ENCODE measurements around the gene HECA. TPM values are rescaled to one million over a fixed set of nuclear protein-coding genes. Genes with fewer than 3 reads are reported as not detected.
"Not testable (repeated sequence)": the region's sequence is repeated elsewhere in the genome, so short reads cannot be mapped to it uniquely, and the experiment has no call there.

Gene HECA
- polyA plus RNA-seq, 1 donor, result 31.4 TPM

- H3K27ac ChIP-seq (ENCODE audit: low read length), result no peak overlapping the region
- H3K4me1 ChIP-seq (ENCODE audit: control insufficient read depth, insufficient read depth, low read length), result peaks cover 8% of the 10 kb centered on the region
- no peak overlapping the region for H3K4me3 ChIP-seq (ENCODE audit: low read length)
- DNase-seq, result peak in 1 of 2 donors; percentile 35
- H3K27me3 ChIP-seq (ENCODE audit: control insufficient read depth, insufficient read depth, low read length), result no peaks in the 10 kb centered on the region
- no peaks in the 10 kb centered on the region for H3K36me3 ChIP-seq (ENCODE audit: control insufficient read depth, insufficient read depth, low read length)
- peaks cover 2% of the 10 kb centered on the region for H3K9me3 ChIP-seq (ENCODE audit: control insufficient read depth, low read depth, low read length)
Observed at GRCh38 chr6:139134064-139134395, 850 bp upstream of the HECA start.

- peak overlapping the region; percentile 89 for H3K27ac ChIP-seq (ENCODE audit: low read length)
- H3K4me1 ChIP-seq (ENCODE audit: control insufficient read depth, insufficient read depth, low read length), result peaks cover 8% of the 10 kb centered on the region
- peaks cover 2% of the 10 kb centered on the region for H3K9me3 ChIP-seq (ENCODE audit: control insufficient read depth, low read depth, low read length)
- DNase-seq, result peak in 1 of 2 donors; percentile 72
- H3K4me3 ChIP-seq (ENCODE audit: low read length), result peak overlapping the region; percentile 84
- WGBS (ENCODE audit: insufficient coverage, low lambda C conversion rate), result 0% methylated on average over 3 of the region's 76 CpGs
- H3K36me3 ChIP-seq (ENCODE audit: control insufficient read depth, insufficient read depth, low read length), result no peaks in the 10 kb centered on the region
- H3K27me3 ChIP-seq (ENCODE audit: control insufficient read depth, insufficient read depth, low read length), result no peaks in the 10 kb centered on the region
Observed at GRCh38 chr6:139135578-139136545, 982 bp downstream of the HECA start.

DNA sequence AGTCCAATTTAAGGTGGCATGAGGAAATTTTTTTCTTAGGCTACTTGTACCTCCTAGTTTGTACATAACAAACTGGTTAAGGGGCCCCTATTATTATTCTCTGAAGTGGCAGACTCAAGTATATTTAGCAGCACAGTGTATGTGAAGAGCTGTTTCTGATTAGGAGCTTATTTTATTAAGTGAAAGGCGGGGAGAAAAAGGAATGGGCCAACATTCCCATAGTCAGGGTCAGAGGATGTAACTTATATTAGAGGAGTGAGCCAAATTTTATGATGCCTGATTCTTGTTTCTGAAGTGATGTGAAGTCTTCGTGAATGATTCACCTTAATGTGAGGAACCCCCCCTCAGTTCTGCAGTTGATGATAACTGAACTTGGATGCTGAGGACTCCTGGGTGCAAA lies 2.8 kb downstream of the HECA start:
- H3K4me3 ChIP-seq (ENCODE audit: low read length), result no peak overlapping the region
- H3K27ac ChIP-seq (ENCODE audit: low read length), result no peak overlapping the region
- H3K4me1 ChIP-seq (ENCODE audit: control insufficient read depth, insufficient read depth, low read length), result peaks cover 8% of the 10 kb centered on the region
- DNase-seq, result no peak
- no peaks in the 10 kb centered on the region for H3K27me3 ChIP-seq (ENCODE audit: control insufficient read depth, insufficient read depth, low read length)
- no CpG with 5 or more reads among the region's 2 CpGs for WGBS (ENCODE audit: insufficient coverage, low lambda C conversion rate)
- peaks cover 2% of the 10 kb centered on the region for H3K9me3 ChIP-seq (ENCODE audit: control insufficient read depth, low read depth, low read length)
- H3K36me3 ChIP-seq (ENCODE audit: control insufficient read depth, insufficient read depth, low read length), result no peaks in the 10 kb centered on the region

DNA sequence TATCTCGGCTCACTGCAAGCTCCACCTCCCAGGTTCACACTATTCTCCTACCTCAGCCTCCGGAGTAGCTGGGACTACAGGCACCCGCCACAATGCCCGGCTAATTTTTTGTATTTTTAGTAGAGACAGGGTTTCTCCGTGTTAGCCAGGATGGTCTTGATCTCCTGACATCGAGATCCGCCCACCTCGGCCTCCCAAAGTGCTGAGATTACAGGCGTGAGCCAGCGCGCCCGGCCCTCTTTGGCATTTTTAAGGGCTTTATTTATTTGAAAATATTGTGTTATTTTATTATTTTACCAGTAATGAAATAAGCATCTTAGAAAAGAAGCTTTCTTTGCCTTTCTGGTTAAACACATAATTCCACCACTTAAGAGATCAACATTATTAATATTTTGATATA lies 6.0 kb downstream of the HECA start:
- not testable (repeated sequence) for DNase-seq; H3K27ac ChIP-seq (ENCODE audit: low read length); H3K27me3 ChIP-seq (ENCODE audit: control insufficient read depth, insufficient read depth, low read length); H3K4me3 ChIP-seq (ENCODE audit: low read length); H3K9me3 ChIP-seq (ENCODE audit: control insufficient read depth, low read depth, low read length); H3K36me3 ChIP-seq (ENCODE audit: control insufficient read depth, insufficient read depth, low read length); H3K4me1 ChIP-seq (ENCODE audit: control insufficient read depth, insufficient read depth, low read length)
- no CpG with 5 or more reads among the region's 12 CpGs for WGBS (ENCODE audit: insufficient coverage, low lambda C conversion rate)

- H3K9me3 ChIP-seq (ENCODE audit: control insufficient read depth, low read depth, low read length), result no peaks in the 10 kb centered on the region
- no peaks in the 10 kb centered on the region for H3K36me3 ChIP-seq (ENCODE audit: control insufficient read depth, insufficient read depth, low read length)
- H3K27me3 ChIP-seq (ENCODE audit: control insufficient read depth, insufficient read depth, low read length), result no peaks in the 10 kb centered on the region
- no peak overlapping the region for H3K4me3 ChIP-seq (ENCODE audit: low read length)
- WGBS (ENCODE audit: insufficient coverage, low lambda C conversion rate), result no CpG with 5 or more reads among the region's 3 CpGs
- H3K4me1 ChIP-seq (ENCODE audit: control insufficient read depth, insufficient read depth, low read length), result peaks cover 9% of the 10 kb centered on the region
- no peak overlapping the region for H3K27ac ChIP-seq (ENCODE audit: low read length)
- DNase-seq, result no peak
Observed at GRCh38 chr6:139142262-139142661, 7.4 kb downstream of the HECA start.

GRCh38 chr6:139143111-139143510 lies 8.2 kb downstream of the HECA start:
- Histone ChIP-seq H3K36me3 (ENCODE audit: control insufficient read depth, insufficient read depth, low read length) (no peaks in the 10 kb centered on the region), H3K4me3 (ENCODE audit: low read length) (no peak overlapping the region), H3K4me1 (ENCODE audit: control insufficient read depth, insufficient read depth, low read length) (peaks cover 10% of the 10 kb centered on the region), H3K27ac (ENCODE audit: low read length) (no peak overlapping the region), H3K9me3 (ENCODE audit: control insufficient read depth, low read depth, low read length) (no peaks in the 10 kb centered on the region), H3K27me3 (ENCODE audit: control insufficient read depth, insufficient read depth, low read length) (no peaks in the 10 kb centered on the region)
- no peak for DNase-seq
- WGBS (ENCODE audit: insufficient coverage, low lambda C conversion rate), result 96% methylated on average over 3 of the region's 3 CpGs

DNA sequence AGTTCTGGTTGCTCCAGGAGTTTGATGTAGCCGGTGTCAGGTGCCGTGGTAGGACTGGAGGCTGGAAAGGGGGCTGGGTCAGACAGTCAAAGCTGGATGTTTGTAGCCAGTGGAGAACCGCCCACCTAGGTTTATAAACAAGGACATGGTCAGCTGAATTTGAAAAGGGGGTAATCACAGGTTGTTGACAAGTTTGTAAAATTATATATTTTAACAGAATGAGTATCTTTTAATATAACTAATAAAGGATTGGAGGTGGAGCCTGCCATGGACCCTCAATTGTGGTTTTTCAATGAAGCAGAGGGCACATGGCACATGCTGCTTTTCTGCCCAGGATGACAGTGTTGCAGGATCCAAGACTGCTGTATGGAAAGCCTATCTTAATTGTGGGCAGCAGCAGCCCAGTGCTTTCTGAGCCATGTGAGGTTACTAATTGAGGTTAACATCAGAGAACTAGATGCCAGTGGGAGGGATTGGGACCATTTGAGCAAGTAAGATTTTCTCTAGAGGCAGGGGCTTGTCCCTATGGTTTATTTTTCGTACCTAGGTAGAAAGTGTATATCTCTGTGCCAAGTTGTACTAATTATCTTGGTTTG lies 9.7 kb downstream of the HECA start:
- no peaks in the 10 kb centered on the region for H3K9me3 ChIP-seq (ENCODE audit: control insufficient read depth, low read depth, low read length)
- H3K4me1 ChIP-seq (ENCODE audit: control insufficient read depth, insufficient read depth, low read length), result peaks cover 22% of the 10 kb centered on the region
- H3K27me3 ChIP-seq (ENCODE audit: control insufficient read depth, insufficient read depth, low read length), result no peaks in the 10 kb centered on the region
- no peak overlapping the region for H3K27ac ChIP-seq (ENCODE audit: low read length)
- no peaks in the 10 kb centered on the region for H3K36me3 ChIP-seq (ENCODE audit: control insufficient read depth, insufficient read depth, low read length)
- WGBS (ENCODE audit: insufficient coverage, low lambda C conversion rate), result 100% methylated on average over 3 of the region's 4 CpGs
- H3K4me3 ChIP-seq (ENCODE audit: low read length), result no peak overlapping the region
- no peak for DNase-seq

GRCh38 chr6:139145661-139146060 lies 10.8 kb downstream of the HECA start:
- no peak for DNase-seq
- 93% methylated on average over 2 of the region's 3 CpGs for WGBS (ENCODE audit: insufficient coverage, low lambda C conversion rate)
- H3K4me3 ChIP-seq (ENCODE audit: low read length), result no peak overlapping the region
- H3K4me1 ChIP-seq (ENCODE audit: control insufficient read depth, insufficient read depth, low read length), result peaks cover 26% of the 10 kb centered on the region
- no peaks in the 10 kb centered on the region for H3K36me3 ChIP-seq (ENCODE audit: control insufficient read depth, insufficient read depth, low read length)
- no peaks in the 10 kb centered on the region for H3K9me3 ChIP-seq (ENCODE audit: control insufficient read depth, low read depth, low read length)
- no peak overlapping the region for H3K27ac ChIP-seq (ENCODE audit: low read length)
- no peaks in the 10 kb centered on the region for H3K27me3 ChIP-seq (ENCODE audit: control insufficient read depth, insufficient read depth, low read length)

DNA sequence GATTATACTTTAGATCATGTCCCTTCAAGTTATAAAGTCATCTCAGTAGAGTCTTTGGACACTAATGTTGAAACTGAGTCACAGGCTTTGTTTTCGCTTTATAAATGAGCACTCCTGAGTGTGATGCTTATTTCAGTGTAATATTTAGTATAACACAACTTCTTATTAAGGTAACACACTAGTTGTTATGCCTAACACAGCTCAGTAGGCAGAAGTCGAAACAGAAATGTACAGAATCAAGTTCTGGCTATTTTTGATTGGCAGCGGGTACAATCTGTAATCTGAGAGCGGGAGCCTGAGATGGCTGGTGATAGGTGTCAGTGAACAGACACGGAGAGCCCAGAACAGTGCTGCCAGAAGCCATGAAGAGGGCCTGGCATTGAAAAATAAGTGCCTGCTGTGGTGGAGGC lies 11.4 kb downstream of the HECA start:
- H3K4me1 ChIP-seq (ENCODE audit: control insufficient read depth, insufficient read depth, low read length), result peaks cover 30% of the 10 kb centered on the region
- 86% methylated on average over 1 of the region's 5 CpGs for WGBS (ENCODE audit: insufficient coverage, low lambda C conversion rate)
- DNase-seq, result no peak
- H3K36me3 ChIP-seq (ENCODE audit: control insufficient read depth, insufficient read depth, low read length), result no peaks in the 10 kb centered on the region
- H3K27me3 ChIP-seq (ENCODE audit: control insufficient read depth, insufficient read depth, low read length), result no peaks in the 10 kb centered on the region
- H3K9me3 ChIP-seq (ENCODE audit: control insufficient read depth, low read depth, low read length), result no peaks in the 10 kb centered on the region
- no peak overlapping the region for H3K4me3 ChIP-seq (ENCODE audit: low read length)
- H3K27ac ChIP-seq (ENCODE audit: low read length), result no peak overlapping the region

GRCh38 chr6:139147628-139148027 lies 12.7 kb downstream of the HECA start:
- DNase-seq, result peak; percentile 87 to 95
- H3K27ac ChIP-seq (ENCODE audit: low read length), result peak overlapping the region; percentile 87
- H3K27me3 ChIP-seq (ENCODE audit: control insufficient read depth, insufficient read depth, low read length), result no peaks in the 10 kb centered on the region
- H3K36me3 ChIP-seq (ENCODE audit: control insufficient read depth, insufficient read depth, low read length), result no peaks in the 10 kb centered on the region
- no peak overlapping the region for H3K4me3 ChIP-seq (ENCODE audit: low read length)
- H3K4me1 ChIP-seq (ENCODE audit: control insufficient read depth, insufficient read depth, low read length), result peaks cover 41% of the 10 kb centered on the region
- 65% methylated on average over 2 of the region's 4 CpGs for WGBS (ENCODE audit: insufficient coverage, low lambda C conversion rate)
- H3K9me3 ChIP-seq (ENCODE audit: control insufficient read depth, low read depth, low read length), result no peaks in the 10 kb centered on the region

All from large intestine (tissue), 3 donors.